Large intestine (tissue), 3 donors: ENCODE data around the gene SERTAD4. TPM values are rescaled to one million over a fixed set of nuclear protein-coding genes. Genes with fewer than 3 reads are reported as not detected.

ENCODE experiments used
- DNase-seq, 2 donors: peaks; one replicate each; pipeline versions ENCODE4 v3.0.0 to v3.0.0-alpha.2; 2013
- H3K27ac ChIP-seq: one replicate; pipeline ENCODE4 v1.5.1; 2013; ENCODE audit warnings: low read length
- H3K27me3 ChIP-seq: 2 replicates; pipeline ENCODE4 v1.6.1; 2013; ENCODE audit warnings: low read length; ENCODE audit not compliant: control insufficient read depth, insufficient read depth
- H3K36me3 ChIP-seq: 2 replicates; pipeline ENCODE4 v1.6.1; 2013; ENCODE audit warnings: low read length; ENCODE audit not compliant: control insufficient read depth, insufficient read depth
- H3K4me1 ChIP-seq: one replicate; pipeline ENCODE4 v1.6.1; 2013; ENCODE audit warnings: low read length; ENCODE audit not compliant: control insufficient read depth, insufficient read depth
- H3K4me3 ChIP-seq: one replicate; pipeline ENCODE4 v1.5.1; 2013; ENCODE audit warnings: low read length
- H3K9me3 ChIP-seq: one replicate; pipeline ENCODE4 v1.6.1; 2013; ENCODE audit warnings: mild to moderate bottlenecking, low read depth, low read length, moderate library complexity; ENCODE audit not compliant: control insufficient read depth
- WGBS: methylation state at CpG from one replicate; pipeline ENCODE4 v1.1.5; 2013; ENCODE audit warnings: low lambda C conversion rate; ENCODE audit not compliant: insufficient coverage; 5-methylcytosine and 5-hydroxymethylcytosine counted together
- polyA plus RNA-seq: library from polyadenylated mRNA; unstranded; fragments of 120-200 nt; gene quantifications from one replicate; pipeline ENCODE4 v1.2.1, GENCODE V29; 2013

SERTAD4 gene
- polyA plus RNA-seq, 1 donor, result 2.2 TPM

DNA sequence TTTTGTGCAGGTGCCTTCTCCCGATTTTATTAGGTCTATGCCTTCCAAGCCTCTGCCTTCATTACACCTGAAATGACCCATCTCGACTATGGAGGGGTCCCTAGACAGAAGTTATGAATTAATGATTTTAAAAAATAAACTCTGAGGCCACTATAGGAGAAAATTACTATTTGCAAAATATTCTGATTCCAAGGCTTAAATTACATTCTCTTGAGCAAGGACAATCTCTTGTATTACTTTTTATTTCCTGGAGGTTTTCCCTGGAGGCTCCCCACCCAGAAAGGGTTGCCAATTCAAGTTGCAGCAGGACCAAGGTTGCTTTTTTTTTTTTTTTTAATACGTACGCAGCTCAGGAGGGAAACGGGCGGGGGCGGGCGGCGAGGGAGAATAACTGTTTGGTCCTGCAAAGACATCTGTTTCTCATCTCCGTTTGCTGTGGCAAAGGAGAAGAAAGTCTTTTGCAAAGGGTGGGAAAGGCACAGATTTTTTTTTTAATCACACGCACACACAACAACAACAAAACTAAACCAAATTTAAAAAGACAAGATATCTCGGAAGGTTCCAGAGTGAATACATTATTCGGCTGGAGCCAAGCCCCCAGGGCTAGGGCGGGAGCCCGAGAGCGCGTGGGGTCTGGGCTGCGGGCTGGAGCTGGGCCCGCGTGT, 618 bp upstream of the SERTAD4 start:
- 0% methylated on average over 2 of the region's 20 CpGs for WGBS
- Histone ChIP-seq H3K36me3 (no peaks in the 10 kb centered on the region), H3K27me3 (peaks cover 65% of the 10 kb centered on the region), H3K9me3 (peaks cover 6% of the 10 kb centered on the region), H3K27ac (no peak overlapping the region), H3K4me3 (peak overlapping the region; percentile 26), H3K4me1 (peaks cover 9% of the 10 kb centered on the region)
- no peak for DNase-seq

DNA sequence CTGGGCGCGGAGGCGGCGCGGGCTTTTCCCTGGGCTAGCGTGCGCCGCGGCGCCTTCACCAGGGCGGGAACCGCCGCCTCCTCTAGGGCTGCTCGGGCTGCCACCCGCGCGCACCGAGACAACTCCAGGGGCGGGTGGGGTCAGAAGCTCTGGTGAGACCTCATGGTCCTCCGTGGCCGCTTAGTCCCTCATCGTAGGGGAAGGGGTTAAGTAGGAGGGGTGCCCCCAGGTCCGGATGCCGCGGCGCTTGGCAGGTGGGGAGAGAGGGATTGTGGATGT, 559 bp downstream of the SERTAD4 start:
- peaks cover 6% of the 10 kb centered on the region for H3K9me3 ChIP-seq
- DNase-seq, result peak in 1 of 2 donors; percentile 20
- peak overlapping the region; percentile 53 for H3K4me3 ChIP-seq
- H3K27ac ChIP-seq, result no peak overlapping the region
- WGBS, result no CpG with 5 or more reads among the region's 26 CpGs
- peaks cover 64% of the 10 kb centered on the region for H3K27me3 ChIP-seq
- no peaks in the 10 kb centered on the region for H3K36me3 ChIP-seq
- peaks cover 11% of the 10 kb centered on the region for H3K4me1 ChIP-seq

DNA sequence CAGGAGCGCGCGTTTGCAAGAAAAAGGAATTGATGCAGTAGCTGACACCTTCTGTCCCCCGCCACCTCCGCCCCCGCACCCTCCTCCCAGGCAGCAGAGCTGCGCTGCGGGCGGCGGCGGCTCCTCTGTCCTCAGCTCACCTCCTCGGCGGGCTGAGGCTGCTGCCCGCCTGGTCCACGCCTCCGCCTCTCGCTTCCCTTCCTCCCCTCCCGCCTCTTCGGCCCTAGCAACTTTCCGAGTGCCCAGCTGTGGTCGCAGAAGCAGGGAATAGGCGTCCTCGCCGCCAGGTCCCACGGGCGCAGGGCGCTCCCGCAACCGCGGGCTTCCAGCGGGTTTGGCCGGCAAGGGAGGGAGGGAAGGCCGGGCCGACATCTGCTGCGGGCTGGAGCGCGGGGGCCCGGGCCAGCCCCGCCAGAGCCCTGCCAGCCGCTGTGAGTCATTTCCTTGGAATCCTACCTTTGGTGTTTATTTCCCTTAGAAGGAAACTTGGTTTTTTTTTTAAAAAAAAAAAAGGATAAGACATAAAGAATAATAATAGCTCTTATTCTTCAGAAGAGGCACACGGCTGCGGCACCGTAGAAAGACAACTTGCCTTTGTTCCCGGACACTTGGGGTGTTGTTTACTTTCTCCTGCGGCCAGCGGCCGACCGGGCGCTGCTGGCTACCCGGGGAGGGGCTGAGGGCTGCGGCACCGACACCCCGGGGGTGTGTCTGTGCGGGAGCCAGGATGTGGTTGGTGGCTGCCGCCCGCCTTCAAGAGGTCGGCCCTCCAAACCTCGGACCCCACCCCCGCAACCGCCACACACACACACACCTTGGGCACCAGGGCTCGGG, 1.1 kb downstream of the SERTAD4 start:
- peak in 1 of 2 donors; percentile 42 for DNase-seq

DNA sequence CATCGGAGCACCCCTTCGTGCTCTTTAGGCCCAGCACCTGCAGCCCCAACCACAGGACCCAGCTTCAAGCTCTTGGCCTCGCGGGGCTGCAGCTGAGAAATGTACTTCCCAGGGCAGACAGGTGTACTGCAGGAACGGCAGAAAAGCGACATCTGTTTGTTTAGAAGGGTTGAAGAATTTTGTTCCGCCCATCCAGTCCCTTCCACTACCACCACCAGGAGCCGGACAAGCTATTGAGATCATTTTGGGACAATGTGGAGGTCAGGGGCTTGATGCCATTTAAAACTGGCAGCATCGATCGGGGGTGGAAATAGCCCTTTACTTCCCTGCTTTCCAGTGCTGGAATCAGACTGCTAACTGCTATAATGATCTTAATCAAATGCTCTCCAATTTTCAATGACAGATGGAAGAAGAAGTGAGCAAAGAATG, 1.7 kb downstream of the SERTAD4 start:
- WGBS, result no CpG with 5 or more reads among the region's 10 CpGs
- Histone ChIP-seq H3K27ac (no peak overlapping the region), H3K4me1 (peaks cover 11% of the 10 kb centered on the region), H3K36me3 (no peaks in the 10 kb centered on the region), H3K4me3 (peak overlapping the region; percentile 53), H3K27me3 (peaks cover 55% of the 10 kb centered on the region), H3K9me3 (peaks cover 6% of the 10 kb centered on the region)
- no peak for DNase-seq

More for the DNA sequence above, 1.1 kb downstream of the SERTAD4 start:
- H3K27me3 ChIP-seq, result peaks cover 60% of the 10 kb centered on the region
- H3K9me3 ChIP-seq, result peaks cover 6% of the 10 kb centered on the region
- no CpG with 5 or more reads among the region's 61 CpGs for WGBS
- no peaks in the 10 kb centered on the region for H3K36me3 ChIP-seq
- peak overlapping the region; percentile 53 for H3K4me3 ChIP-seq
- no peak overlapping the region for H3K27ac ChIP-seq
- H3K4me1 ChIP-seq, result peaks cover 11% of the 10 kb centered on the region

DNA sequence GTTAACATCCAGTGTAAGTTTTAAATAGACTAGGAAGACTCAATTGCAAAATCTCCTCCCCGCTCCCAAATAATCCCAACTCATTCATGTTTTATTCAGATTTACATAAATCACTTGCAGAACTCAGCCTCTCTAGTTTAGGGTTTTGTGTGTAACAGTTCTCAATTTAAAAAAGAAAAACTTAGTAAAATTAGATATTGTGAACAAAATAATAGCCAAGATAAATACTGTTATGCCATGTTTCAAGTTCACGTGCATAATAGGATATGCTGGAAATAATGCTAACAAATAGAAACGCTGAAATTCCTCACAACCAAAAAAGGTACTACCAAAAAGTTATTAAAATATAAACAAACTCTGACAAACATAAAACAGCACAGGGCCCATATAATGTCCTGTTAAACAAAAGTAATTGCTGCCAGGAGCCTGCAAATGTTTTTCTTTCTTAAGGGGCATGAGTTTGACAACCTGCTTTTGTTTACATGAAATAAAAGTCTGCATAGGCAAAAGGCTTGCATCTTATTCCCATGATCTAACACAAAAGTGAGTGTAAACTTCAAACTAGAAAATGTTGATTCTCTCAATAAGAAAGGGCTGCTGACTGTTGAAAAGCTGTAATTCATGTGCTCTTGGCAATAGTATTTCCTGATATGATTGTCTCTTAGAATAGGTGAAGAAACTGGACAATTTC, 2.9 kb downstream of the SERTAD4 start:
- H3K27ac ChIP-seq, result no peak overlapping the region
- no peak for DNase-seq
- H3K4me1 ChIP-seq, result peaks cover 11% of the 10 kb centered on the region
- peaks cover 6% of the 10 kb centered on the region for H3K9me3 ChIP-seq
- H3K27me3 ChIP-seq, result peaks cover 56% of the 10 kb centered on the region
- 100% methylated on average over 2 of the region's 3 CpGs for WGBS
- H3K36me3 ChIP-seq, result no peaks in the 10 kb centered on the region
- no peak overlapping the region for H3K4me3 ChIP-seq

DNA sequence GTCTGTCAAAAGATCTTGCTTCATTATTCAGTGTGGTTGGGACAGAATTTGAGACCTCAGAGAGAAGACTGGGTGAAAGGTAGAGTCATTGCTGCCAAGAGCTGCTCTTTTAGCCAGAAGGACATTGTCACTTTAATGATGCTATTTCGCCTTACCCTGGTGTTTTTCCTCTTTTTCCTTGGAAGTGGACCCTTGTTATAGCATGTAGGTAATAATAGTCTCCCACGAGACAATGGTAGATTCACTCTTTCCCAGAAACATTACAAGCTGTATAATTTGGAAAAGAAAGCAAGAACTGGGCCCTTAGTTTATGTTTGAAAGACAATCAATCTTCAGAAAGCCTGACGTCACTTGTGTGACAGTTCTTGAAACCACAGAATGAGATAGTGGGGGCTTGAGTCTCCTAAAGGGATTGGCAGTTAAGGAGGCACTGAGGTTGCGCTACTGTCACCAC, 3.8 kb downstream of the SERTAD4 start:
- no CpG with 5 or more reads among the region's 4 CpGs for WGBS
- H3K4me1 ChIP-seq, result peaks cover 11% of the 10 kb centered on the region
- H3K27ac ChIP-seq, result peak overlapping the region; percentile 28
- peaks cover 53% of the 10 kb centered on the region for H3K27me3 ChIP-seq
- no peak overlapping the region for H3K4me3 ChIP-seq
- peaks cover 6% of the 10 kb centered on the region for H3K9me3 ChIP-seq
- peak in 1 of 2 donors; percentile 11 for DNase-seq
- no peaks in the 10 kb centered on the region for H3K36me3 ChIP-seq

DNA sequence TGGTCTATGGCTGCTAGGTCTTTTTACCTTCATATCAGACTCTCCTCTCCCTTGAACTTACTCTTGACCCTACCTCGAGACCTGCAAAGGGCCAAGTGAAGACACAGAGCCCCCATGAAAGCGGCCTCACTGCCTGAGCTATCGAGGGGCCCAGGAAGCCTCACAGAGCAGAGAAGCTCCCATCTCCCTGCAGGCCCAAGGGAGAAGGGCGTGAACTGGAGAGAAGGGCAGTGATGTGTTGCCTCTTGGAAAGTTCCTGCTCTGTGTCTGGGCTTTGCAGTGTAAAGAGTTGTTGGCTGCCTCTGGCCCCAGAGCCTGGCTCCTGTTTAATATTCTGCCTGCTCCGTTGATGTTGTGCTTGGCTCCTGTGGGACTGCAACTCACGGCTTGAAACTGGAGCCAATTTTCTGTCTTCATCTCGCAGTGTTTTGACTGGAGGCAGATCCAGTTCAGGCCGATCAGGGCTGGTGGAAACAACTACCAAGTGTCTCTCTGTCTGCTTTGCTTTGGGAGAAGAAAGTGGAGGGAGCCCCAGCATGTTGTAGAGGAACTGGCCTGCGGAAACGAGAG, 4.3 kb downstream of the SERTAD4 start:
- no CpG with 5 or more reads among the region's 10 CpGs for WGBS
- Histone ChIP-seq H3K4me1 (peaks cover 11% of the 10 kb centered on the region), H3K36me3 (no peaks in the 10 kb centered on the region), H3K9me3 (peaks cover 6% of the 10 kb centered on the region), H3K27me3 (peaks cover 52% of the 10 kb centered on the region), H3K27ac (peak overlapping the region; percentile 28), H3K4me3 (no peak overlapping the region)
- peak in 1 of 2 donors; percentile 48 for DNase-seq

DNA sequence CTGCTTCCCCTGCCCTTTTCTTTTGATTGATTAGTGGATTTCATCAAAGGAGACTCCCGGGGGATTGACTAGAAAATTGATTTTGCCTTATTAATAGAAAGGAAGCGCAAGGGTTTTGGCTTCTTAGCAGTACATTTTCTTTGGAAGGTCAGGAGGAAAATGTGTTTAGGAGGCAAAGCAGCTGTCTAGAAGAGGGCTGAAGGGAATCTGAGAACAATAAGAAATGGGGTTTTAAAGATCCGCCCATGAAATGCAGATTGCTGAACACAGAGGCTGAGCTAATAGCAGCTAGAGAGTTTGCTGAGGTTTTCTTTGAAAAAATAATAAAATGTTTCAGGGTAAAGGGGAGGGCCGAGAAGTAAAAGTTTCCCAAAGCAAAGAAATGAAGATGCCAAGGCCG, 4.9 kb downstream of the SERTAD4 start:
- Histone ChIP-seq H3K36me3 (no peaks in the 10 kb centered on the region), H3K27me3 (peaks cover 50% of the 10 kb centered on the region), H3K4me1 (peaks cover 11% of the 10 kb centered on the region), H3K9me3 (peaks cover 6% of the 10 kb centered on the region), H3K27ac (peak overlapping the region; percentile 28), H3K4me3 (no peak overlapping the region)
- 68% methylated on average over 3 of the region's 5 CpGs for WGBS
- no peak for DNase-seq

DNA sequence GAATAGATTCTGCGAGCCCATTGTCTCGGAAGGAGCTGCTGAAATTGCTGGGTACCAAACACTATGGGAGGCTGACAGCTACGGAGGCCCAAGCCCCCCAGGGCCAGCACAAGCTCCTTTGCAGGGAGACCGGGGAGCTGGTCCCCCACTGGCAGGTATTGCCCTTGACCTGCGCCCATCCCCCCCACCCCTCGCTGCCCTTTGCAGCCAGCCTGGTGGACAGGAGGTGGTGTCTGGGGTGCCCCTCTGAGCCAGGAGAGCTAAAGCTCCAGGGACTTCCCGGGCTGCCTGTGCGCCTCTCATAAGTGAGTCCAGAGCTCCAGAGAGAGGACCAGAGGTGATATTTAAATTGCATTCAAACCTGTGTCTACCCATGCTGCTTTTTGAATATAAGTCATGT, 5.4 kb downstream of the SERTAD4 start:
- no peak for DNase-seq
- WGBS, result no CpG with 5 or more reads among the region's 8 CpGs

More for the DNA sequence above, 5.4 kb downstream of the SERTAD4 start:
- Histone ChIP-seq H3K4me1 (peaks cover 11% of the 10 kb centered on the region), H3K27me3 (peaks cover 50% of the 10 kb centered on the region), H3K4me3 (no peak overlapping the region), H3K36me3 (no peaks in the 10 kb centered on the region), H3K27ac (no peak overlapping the region), H3K9me3 (peaks cover 6% of the 10 kb centered on the region)
